GM19043 (cell line): ENCODE data around the gene MPZL2.

ENCODE experiments used
- ATAC-seq: cut with Tn5 transposase; IDR thresholded peaks from one replicate; pipeline ENCODE4 v1.9.1; 2021; ENCODE audit warnings: low read depth; ENCODE audit not compliant: unreplicated experiment

The MPZL2 gene

GRCh38 chr11:118283756-118284350 lies 19.8 kb upstream of the MPZL2 start:
- ATAC-seq: no peak

GRCh38 chr11:118283037-118283636 lies 19.0 kb upstream of the MPZL2 start:
- ATAC-seq: no peak

- no peak for ATAC-seq
Observed at GRCh38 chr11:118282606-118283005, 18.5 kb upstream of the MPZL2 start.

- ATAC-seq: no peak
Observed at GRCh38 chr11:118281284-118281683, 17.2 kb upstream of the MPZL2 start.

- no peak for ATAC-seq
Observed at GRCh38 chr11:118277312-118277711, 13.2 kb upstream of the MPZL2 start.

- no peak for ATAC-seq
Observed at GRCh38 chr11:118276422-118276821, 12.3 kb upstream of the MPZL2 start.

- ATAC-seq: no peak
Observed at GRCh38 chr11:118275176-118275575, 11.1 kb upstream of the MPZL2 start.

- no peak for ATAC-seq
Observed at GRCh38 chr11:118274186-118274585, 10.1 kb upstream of the MPZL2 start.

- no peak for ATAC-seq
Observed at GRCh38 chr11:118272001-118272400, 7.9 kb upstream of the MPZL2 start.

- ATAC-seq: no peak
Observed at GRCh38 chr11:118267486-118267885, 3.4 kb upstream of the MPZL2 start.

- ATAC-seq: no peak
Observed at GRCh38 chr11:118265954-118266353, 1.9 kb upstream of the MPZL2 start.

- ATAC-seq: no peak
Observed at GRCh38 chr11:118264569-118265465, 720 bp upstream of the MPZL2 start.

GRCh38 chr11:118263112-118263511 lies 985 bp downstream of the MPZL2 start:
- no peak for ATAC-seq

GRCh38 chr11:118260353-118260752 lies 3.7 kb downstream of the MPZL2 start:
- ATAC-seq: no peak

GRCh38 chr11:118259138-118259537 lies 5.0 kb downstream of the MPZL2 start:
- ATAC-seq: no peak

GRCh38 chr11:118258410-118258809 lies 5.7 kb downstream of the MPZL2 start:
- no peak for ATAC-seq

- ATAC-seq: no peak
Observed at GRCh38 chr11:118252688-118253087, 11.4 kb downstream of the MPZL2 start.

- ATAC-seq: peak; percentile 74
Observed at GRCh38 chr11:118251858-118252652, 12.0 kb downstream of the MPZL2 start, which contains the start of gene MPZL3. TSS of gene MPZL3 (minus strand) at chr11:118252365. CDS start at chr11:118252294, 71 bp downstream.

- ATAC-seq: no peak
Observed at GRCh38 chr11:118247041-118247440, 17.1 kb downstream of the MPZL2 start.

- no peak for ATAC-seq
Observed at GRCh38 chr11:118245936-118246562, 18.0 kb downstream of the MPZL2 start.
